Stimulated activated CD8-positive, alpha-beta memory T cell treated with anti-CD3 and anti-CD28 coated beads, Interleukin-12 subunit alpha, Interleukin-12 subunit beta, amount 100 ng/mL, for 1 hour (primary cell): Measurements from ENCODE around the gene GTF2A1L.
"Not testable (repeated sequence)": the region's sequence is repeated elsewhere in the genome, so short reads cannot be mapped to it uniquely, and the experiment has no call there.

Source experiments
- DNase-seq: peaks from one replicate; pipeline ENCODE4 v3.0.0-alpha.2; 2020; ENCODE audit warnings: low read depth

GTF2A1L gene

GRCh38 chr2:48607307-48608014, 10.2 kb upstream of the GTF2A1L start:
- DNase-seq = no peak

- DNase-seq = no peak
These were observed 4.4 kb upstream of the GTF2A1L start for GRCh38 chr2:48613211-48613610.

GRCh38 chr2:48614581-48614980, 3.1 kb upstream of the GTF2A1L start:
- DNase-seq = not testable (repeated sequence)

GRCh38 chr2:48619526-48619925, 1.9 kb downstream of the GTF2A1L start:
- no peak for DNase-seq

GRCh38 chr2:48620604-48621003, 2.9 kb downstream of the GTF2A1L start:
- DNase-seq = no peak

- DNase-seq = not testable (repeated sequence)
These were observed 5.0 kb downstream of the GTF2A1L start for GRCh38 chr2:48622691-48623090.

- DNase-seq = no peak
These were observed 7.0 kb downstream of the GTF2A1L start for GRCh38 chr2:48624696-48625095.

GRCh38 chr2:48626047-48626446, 8.4 kb downstream of the GTF2A1L start:
- DNase-seq = no peak

- no peak for DNase-seq
These were observed 15.5 kb downstream of the GTF2A1L start for GRCh38 chr2:48633143-48633542.

- no peak for DNase-seq
These were observed 18.1 kb downstream of the GTF2A1L start for GRCh38 chr2:48635786-48636185.

GRCh38 chr2:48638261-48638660, 20.6 kb downstream of the GTF2A1L start:
- DNase-seq = no peak

- DNase-seq = no peak
These were observed 33.6 kb downstream of the GTF2A1L start for GRCh38 chr2:48651158-48651790.

- DNase-seq = no peak
These were observed 51.3 kb downstream of the GTF2A1L start for GRCh38 chr2:48668992-48669391.

- no peak for DNase-seq
These were observed 55.9 kb downstream of the GTF2A1L start for GRCh38 chr2:48673581-48673980.

- DNase-seq = no peak
These were observed 57.3 kb downstream of the GTF2A1L start for GRCh38 chr2:48674933-48675332.

GRCh38 chr2:48677450-48677849, 59.8 kb downstream of the GTF2A1L start:
- DNase-seq = no peak

- no peak for DNase-seq
These were observed 67.5 kb downstream of the GTF2A1L start for GRCh38 chr2:48685126-48685525.

GRCh38 chr2:48691935-48692691, 74.5 kb downstream of the GTF2A1L start:
- no peak for DNase-seq

GRCh38 chr2:48693066-48693465, 75.4 kb downstream of the GTF2A1L start:
- DNase-seq = no peak

GRCh38 chr2:48693645-48694044, 76.0 kb downstream of the GTF2A1L start:
- DNase-seq = no peak

- no peak for DNase-seq
These were observed 76.5 kb downstream of the GTF2A1L start for GRCh38 chr2:48694149-48694548.

GRCh38 chr2:48695991-48696390, 78.3 kb downstream of the GTF2A1L start:
- no peak for DNase-seq

GRCh38 chr2:48696881-48697280, 79.2 kb downstream of the GTF2A1L start:
- no peak for DNase-seq
